Measurements from ENCODE around the gene OXT. TPM values are rescaled to one million over a fixed set of nuclear protein-coding genes. Genes with fewer than 3 reads are reported as not detected.

OXT gene
- total and polyA plus RNA-seq, 2 of the 4 experiments (the other 2 are of a cell fraction), result not detected

DNA sequence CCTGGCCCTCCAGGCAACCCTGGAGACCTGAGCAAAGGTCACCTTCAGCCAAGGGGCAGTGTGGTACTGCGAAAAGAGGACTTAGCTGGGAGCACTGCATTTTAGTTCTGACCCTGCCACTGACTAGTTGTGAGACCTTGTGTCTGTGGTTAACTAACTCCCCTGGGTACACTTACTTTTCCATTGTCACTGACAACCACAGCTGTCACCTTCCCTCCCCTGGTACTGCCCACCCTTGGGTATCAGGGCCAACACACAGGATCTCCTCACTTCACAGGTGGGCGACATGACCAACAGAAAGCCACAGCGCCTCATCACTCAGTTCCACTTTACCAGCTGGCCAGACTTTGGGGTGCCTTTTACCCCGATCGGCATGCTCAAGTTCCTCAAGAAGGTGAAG is 49.6 kb upstream of the OXT start:
- DNase-seq, result no peak
- Histone ChIP-seq H3K4me2 (ENCODE audit: low read depth, low read length) (no peak overlapping the region), H3K9ac (ENCODE audit: low read depth, low read length) (no peak overlapping the region), H4K8ac (ENCODE audit: low read depth in 2 of 2, low read length in 2 of 2) (no peak overlapping the region), H2BK15ac (ENCODE audit: low read depth, low read length) (no peak overlapping the region), H3K56ac (ENCODE audit: extremely low read depth, insufficient read depth, low read length) (no peak overlapping the region), H4K20me1 (ENCODE audit: insufficient read depth, low read length) (no peaks in the 10 kb centered on the region), H2BK5ac (ENCODE audit: low read depth, low read length, poor library complexity, severe bottlenecking) (no peak overlapping the region), H3K9me3 (ENCODE audit: control insufficient read depth, insufficient read depth, low read length) (no peaks in the 10 kb centered on the region), H3K18ac (ENCODE audit: low read depth, low read length) (no peak overlapping the region), H3K27me3 (ENCODE audit: control insufficient read depth, insufficient read depth, low read length) (no peaks in the 10 kb centered on the region), H2AK9ac (replicated peaks; ENCODE audit: low read depth, low read length, poor library complexity) (peak overlapping the region; percentile 15), H3K27ac (ENCODE audit: insufficient read depth, low read length) (no peak overlapping the region), H3K23ac (ENCODE audit: low read depth, low read length) (no peak overlapping the region), H2AFZ (replicated peaks; ENCODE audit: low read length, poor library complexity) (no peak overlapping the region), H3K4me3 (ENCODE audit: insufficient read depth, low read depth, low read length) (no peak overlapping the region), H3K4me1 (ENCODE audit: control insufficient read depth, insufficient read depth, low read length) (no peaks in the 10 kb centered on the region), H3K9me1 (ENCODE audit: insufficient read depth, low read length) (0 out of 2 replicates have a peak, but pooled peaks cover 10% of the 10 kb centered on the region), H3K4ac (ENCODE audit: low read depth, low read length) (no peak overlapping the region), H2BK120ac (ENCODE audit: low read depth, low read length) (no peak overlapping the region), H2BK20ac (ENCODE audit: low read depth, low read length) (no peak overlapping the region), H2AK5ac (ENCODE audit: low read depth, low read length) (no peak overlapping the region), H4K5ac (ENCODE audit: low read depth, low read length) (no peak overlapping the region), H3K14ac (replicated peaks; ENCODE audit: low read depth, low read length) (no peak overlapping the region), H4K91ac (ENCODE audit: insufficient read depth, low read depth, low read length) (no peak overlapping the region), H3K36me3 (ENCODE audit: control insufficient read depth, insufficient read depth, low read length) (peaks cover 36% of the 10 kb centered on the region), H3K79me1 (ENCODE audit: low read depth in 1 of 2, low read length in 2 of 2) (no peaks in the 10 kb centered on the region)
- POLR2A ChIA-PET (ENCODE audit: unreplicated experiment), result no interaction called here
- intact Hi-C loops (cut with micrococcal nuclease) (no loop called here), dilution Hi-C loops (cut with HindIII; ENCODE audit: low sequenced_read_pairs, unreplicated experiment) (no loop called here), in situ Hi-C loops (cut with MboI; ENCODE audit: low sequenced_read_pairs) (no loop called here)
- BruUV-seq (replicated peaks), result no TSS peak
- TF ChIP-seq RFX5 (IDR thresholded peaks at IDR 0.05; ENCODE audit: low read depth, low read length) (no peak), RAD21 (IDR thresholded peaks at IDR 0.05; ENCODE audit: low read length) (no peak), SMC3 (IDR thresholded peaks at IDR 0.05; ENCODE audit: low read depth, low read length) (no peak), CEBPB (IDR thresholded peaks at IDR 0.05; ENCODE audit: low read depth, low read length) (no peak), POLR2A (IDR thresholded peaks at IDR 0.05; ENCODE audit: low read depth, low read length) (no peak), CHD1 (IDR thresholded peaks at IDR 0.05; ENCODE audit: low read depth, low read length) (no peak), USF2 (IDR thresholded peaks at IDR 0.05; ENCODE audit: low read depth, low read length) (no peak), MAZ (IDR thresholded peaks at IDR 0.05; ENCODE audit: borderline replicate concordance, low read depth, low read length) (no peak), MXI1 (IDR thresholded peaks at IDR 0.05; ENCODE audit: borderline replicate concordance, low read depth, low read length) (no peak), FOS (IDR thresholded peaks at IDR 0.05; ENCODE audit: low read depth, low read length) (no peak), NFE2L2 (IDR thresholded peaks at IDR 0.05; ENCODE audit: low read depth, low read length) (no peak), RCOR1 (IDR thresholded peaks at IDR 0.05; ENCODE audit: insufficient replicate concordance, low read length) (no peak), MAFK (IDR thresholded peaks at IDR 0.05; ENCODE audit: low read depth, low read length) (no peak), BHLHE40 (IDR thresholded peaks at IDR 0.05; ENCODE audit: low read depth, low read length) (no peak)
- TF ChIP-seq, protein P1, sequence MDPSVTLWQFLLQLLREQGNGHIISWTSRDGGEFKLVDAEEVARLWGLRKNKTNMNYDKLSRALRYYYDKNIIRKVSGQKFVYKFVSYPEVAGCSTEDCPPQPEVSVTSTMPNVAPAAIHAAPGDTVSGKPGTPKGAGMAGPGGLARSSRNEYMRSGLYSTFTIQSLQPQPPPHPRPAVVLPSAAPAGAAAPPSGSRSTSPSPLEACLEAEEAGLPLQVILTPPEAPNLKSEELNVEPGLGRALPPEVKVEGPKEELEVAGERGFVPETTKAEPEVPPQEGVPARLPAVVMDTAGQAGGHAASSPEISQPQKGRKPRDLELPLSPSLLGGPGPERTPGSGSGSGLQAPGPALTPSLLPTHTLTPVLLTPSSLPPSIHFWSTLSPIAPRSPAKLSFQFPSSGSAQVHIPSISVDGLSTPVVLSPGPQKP (IDR thresholded peaks at IDR 0.05; ENCODE audit: borderline replicate concordance, low read depth, low read length), result no peak
- TF ChIP-seq, protein P2, sequence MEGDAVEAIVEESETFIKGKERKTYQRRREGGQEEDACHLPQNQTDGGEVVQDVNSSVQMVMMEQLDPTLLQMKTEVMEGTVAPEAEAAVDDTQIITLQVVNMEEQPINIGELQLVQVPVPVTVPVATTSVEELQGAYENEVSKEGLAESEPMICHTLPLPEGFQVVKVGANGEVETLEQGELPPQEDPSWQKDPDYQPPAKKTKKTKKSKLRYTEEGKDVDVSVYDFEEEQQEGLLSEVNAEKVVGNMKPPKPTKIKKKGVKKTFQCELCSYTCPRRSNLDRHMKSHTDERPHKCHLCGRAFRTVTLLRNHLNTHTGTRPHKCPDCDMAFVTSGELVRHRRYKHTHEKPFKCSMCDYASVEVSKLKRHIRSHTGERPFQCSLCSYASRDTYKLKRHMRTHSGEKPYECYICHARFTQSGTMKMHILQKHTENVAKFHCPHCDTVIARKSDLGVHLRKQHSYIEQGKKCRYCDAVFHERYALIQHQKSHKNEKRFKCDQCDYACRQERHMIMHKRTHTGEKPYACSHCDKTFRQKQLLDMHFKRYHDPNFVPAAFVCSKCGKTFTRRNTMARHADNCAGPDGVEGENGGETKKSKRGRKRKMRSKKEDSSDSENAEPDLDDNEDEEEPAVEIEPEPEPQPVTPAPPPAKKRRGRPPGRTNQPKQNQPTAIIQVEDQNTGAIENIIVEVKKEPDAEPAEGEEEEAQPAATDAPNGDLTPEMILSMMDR (conservative IDR thresholded peaks at IDR 0.05; ENCODE audit: low read depth, low read length), result no peak
- no peak for ATAC-seq (ENCODE audit: low read depth)
- WGBS, 2 experiments (ENCODE audit: extremely low coverage in 2 of 2, insufficient read length in 1 of 2), result 100% methylated on average over 2 of the region's 5 CpGs; no CpG with 5 or more reads in 1 of the 2 experiments
- CTCF ChIA-PET, result no interaction called here

Measured in IMR-90 (cell line).